Hepatocyte (in vitro differentiated cells): Measurements from ENCODE around the gene GPN1.

Source experiments
- CTCF ChIP-seq: fragments of 200-600 bp; sonication (generic); IDR thresholded peaks from 2 replicates; pipeline ENCODE4 v1.5.1; 2016; ENCODE audit warnings: antibody characterized with exemption, mild to moderate bottlenecking; ENCODE audit not compliant: poor library complexity
- EZH2 ChIP-seq: fragments of 200-600 bp; sonication (generic); IDR thresholded peaks from 2 replicates; pipeline ENCODE4 v1.6.1; 2016; ENCODE audit warnings: antibody characterized with exemption, mild to moderate bottlenecking, borderline replicate concordance

- TF ChIP-seq CTCF (no peak), EZH2 (no peak)
These were observed 40.5 kb upstream of the GPN1 start for GRCh38 chr2:27588308-27588707.
